Glutamatergic neuron (in vitro differentiated cells): ENCODE measurements around the gene ALG8. TPM values are rescaled to one million over a fixed set of nuclear protein-coding genes. Genes with fewer than 3 reads are reported as not detected.
"Not testable (repeated sequence)": the region's sequence is repeated elsewhere in the genome, so short reads cannot be mapped to it uniquely, and the experiment has no call there.

Experiments
- DNase-seq: peaks from one replicate; pipeline ENCODE4 v3.0.0; 2022
- H3K27ac Mint-ChIP-seq: one replicate; pipeline ENCODE4 v1.8.0; 2020; ENCODE audit warnings: mild to moderate bottlenecking, mixed read lengths, inconsistent platforms; ENCODE audit not compliant: unreplicated experiment
- H3K27me3 Mint-ChIP-seq: one replicate; pipeline ENCODE4 v1.8.0; 2020; ENCODE audit warnings: mild to moderate bottlenecking, moderate library complexity, mixed read lengths, inconsistent platforms; ENCODE audit not compliant: unreplicated experiment
- H3K36me3 Mint-ChIP-seq: one replicate; pipeline ENCODE4 v1.8.0; 2020; ENCODE audit warnings: mild to moderate bottlenecking, mixed read lengths, inconsistent platforms; ENCODE audit not compliant: unreplicated experiment
- H3K4me1 Mint-ChIP-seq: one replicate; pipeline ENCODE4 v1.8.0; 2020; ENCODE audit warnings: mild to moderate bottlenecking, low read depth, mixed read lengths, inconsistent platforms; ENCODE audit not compliant: unreplicated experiment
- H3K4me3 Mint-ChIP-seq: one replicate; pipeline ENCODE4 v1.8.0; 2020; ENCODE audit warnings: mild to moderate bottlenecking, mixed read lengths, inconsistent platforms; ENCODE audit not compliant: unreplicated experiment
- H3K9me3 Mint-ChIP-seq: one replicate; pipeline ENCODE4 v1.8.0; 2020; ENCODE audit warnings: mild to moderate bottlenecking, moderate library complexity, mixed read lengths, inconsistent platforms; ENCODE audit not compliant: unreplicated experiment
- total RNA-seq: library from RNA; stranded (reverse); fragmentation: NEBNext Ultra II Directional; extraction: Animal tissue kit (Norgen Biotek cat#: 25700); gene quantifications from one replicate; pipeline ENCODE4 v1.2.1, GENCODE V29; 2021; ENCODE audit not compliant: unreplicated experiment
- TF ChIP-seq, protein P1 (sequence below): fragments of 200-600 bp; sonication (generic); IDR thresholded peaks from one replicate; pipeline ENCODE4 v1.5.0; 2021; ENCODE audit not compliant: partially characterized antibody, unreplicated experiment

ALG8 gene
- total RNA-seq, 1 donor from 2014 or later = 30.3 TPM

DNA sequence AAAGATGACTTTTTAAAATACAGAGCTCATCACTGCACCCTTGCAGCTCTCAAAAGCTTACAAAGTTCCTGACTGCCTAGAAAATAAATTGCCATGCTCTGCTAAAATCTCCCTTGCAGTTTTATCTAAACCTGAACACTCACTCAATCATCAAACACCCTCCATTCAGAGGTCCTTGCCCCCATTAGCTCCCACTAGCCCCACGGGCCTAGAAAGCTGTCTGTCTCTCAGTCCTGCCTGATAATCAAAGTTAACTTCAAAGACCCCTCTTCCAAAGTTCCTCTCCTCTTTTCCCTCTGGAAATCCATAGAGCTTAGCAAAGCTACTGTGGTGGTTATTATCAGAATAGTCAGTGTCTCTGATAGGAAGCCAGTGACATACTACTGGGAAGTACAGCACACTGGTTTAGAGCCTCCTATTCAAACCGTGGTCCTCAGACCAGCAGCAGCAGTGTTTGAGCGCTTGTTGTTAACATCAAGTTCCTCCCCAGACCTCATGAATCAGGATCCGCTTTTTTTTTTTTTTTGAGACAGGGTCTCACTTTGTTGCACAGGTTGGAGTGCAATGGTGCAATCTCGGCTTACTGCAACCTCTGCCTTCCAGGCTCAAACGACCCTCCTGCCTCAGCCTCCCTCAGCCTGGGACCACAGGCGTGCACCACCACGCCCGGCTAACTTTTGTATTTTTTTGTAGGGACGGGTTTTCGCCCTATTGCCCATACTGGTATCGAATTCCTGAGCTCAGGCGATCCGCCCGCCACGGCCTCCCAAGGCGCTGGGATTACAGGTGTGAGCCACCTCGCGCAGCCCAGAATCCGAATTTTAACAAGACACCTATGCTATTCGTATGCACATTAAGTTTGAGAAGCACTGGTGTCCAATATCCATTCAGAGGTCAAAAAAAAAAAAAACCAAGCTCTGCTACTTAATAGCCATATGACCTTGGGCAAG, 60.9 kb downstream of the ALG8 start:
- TF ChIP-seq, protein P1, sequence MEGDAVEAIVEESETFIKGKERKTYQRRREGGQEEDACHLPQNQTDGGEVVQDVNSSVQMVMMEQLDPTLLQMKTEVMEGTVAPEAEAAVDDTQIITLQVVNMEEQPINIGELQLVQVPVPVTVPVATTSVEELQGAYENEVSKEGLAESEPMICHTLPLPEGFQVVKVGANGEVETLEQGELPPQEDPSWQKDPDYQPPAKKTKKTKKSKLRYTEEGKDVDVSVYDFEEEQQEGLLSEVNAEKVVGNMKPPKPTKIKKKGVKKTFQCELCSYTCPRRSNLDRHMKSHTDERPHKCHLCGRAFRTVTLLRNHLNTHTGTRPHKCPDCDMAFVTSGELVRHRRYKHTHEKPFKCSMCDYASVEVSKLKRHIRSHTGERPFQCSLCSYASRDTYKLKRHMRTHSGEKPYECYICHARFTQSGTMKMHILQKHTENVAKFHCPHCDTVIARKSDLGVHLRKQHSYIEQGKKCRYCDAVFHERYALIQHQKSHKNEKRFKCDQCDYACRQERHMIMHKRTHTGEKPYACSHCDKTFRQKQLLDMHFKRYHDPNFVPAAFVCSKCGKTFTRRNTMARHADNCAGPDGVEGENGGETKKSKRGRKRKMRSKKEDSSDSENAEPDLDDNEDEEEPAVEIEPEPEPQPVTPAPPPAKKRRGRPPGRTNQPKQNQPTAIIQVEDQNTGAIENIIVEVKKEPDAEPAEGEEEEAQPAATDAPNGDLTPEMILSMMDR = no peak
- no peak for DNase-seq
- peaks cover 3% of the 10 kb centered on the region for H3K27me3 Mint-ChIP-seq

GRCh38 chr11:78077592-78077991, 61.8 kb downstream of the ALG8 start:
- H3K27me3 Mint-ChIP-seq, DNase-seq, H3K9me3 Mint-ChIP-seq, H3K36me3 Mint-ChIP-seq: not testable (repeated sequence)
- peak overlapping the region; percentile 22 for H3K27ac Mint-ChIP-seq
- H3K4me3 Mint-ChIP-seq = peak overlapping the region; percentile 97
- H3K4me1 Mint-ChIP-seq = peaks cover 19% of the 10 kb centered on the region

More for the DNA sequence above, 60.9 kb downstream of the ALG8 start:
- Mint-ChIP-seq H3K9me3 (peaks cover 7% of the 10 kb centered on the region), H3K4me1 (peaks cover 19% of the 10 kb centered on the region), H3K4me3 (peak overlapping the region; percentile 97), H3K27ac (peak overlapping the region; percentile 90), H3K36me3 (no peaks in the 10 kb centered on the region)

DNA sequence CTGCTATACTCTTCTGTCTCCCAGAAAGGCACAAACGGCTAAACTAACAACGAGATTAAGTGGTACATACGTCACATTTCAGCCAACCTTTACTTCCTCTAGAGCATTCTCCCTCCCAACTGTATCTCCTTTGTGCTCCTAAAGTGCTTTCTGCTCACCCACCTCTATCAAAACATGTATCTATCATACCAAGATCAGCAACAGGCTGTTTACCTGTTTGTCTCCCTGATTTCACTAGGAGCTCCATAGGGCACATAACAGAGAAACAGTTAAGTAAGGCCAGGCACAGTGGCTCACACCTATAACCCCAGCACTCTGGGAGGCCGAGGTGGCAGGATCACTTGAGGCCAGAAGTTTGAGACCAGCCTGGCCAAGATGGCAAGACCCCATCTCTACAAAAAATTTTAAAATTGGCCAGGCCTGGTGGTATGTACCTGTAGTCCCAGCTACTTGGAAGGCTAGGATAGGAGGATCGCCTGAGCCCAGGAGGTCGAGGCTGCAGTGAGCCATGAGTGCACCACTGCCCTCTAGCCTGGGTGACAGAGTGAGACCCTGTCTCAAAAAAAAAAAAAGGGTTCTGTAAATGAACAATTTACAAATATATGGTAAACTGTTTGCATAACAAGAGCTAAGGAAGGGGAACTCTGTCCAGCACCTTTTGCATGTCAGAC, 62.6 kb downstream of the ALG8 start:
- Mint-ChIP-seq H3K4me1 (peaks cover 19% of the 10 kb centered on the region), H3K9me3 (peaks cover 8% of the 10 kb centered on the region), H3K36me3 (no peaks in the 10 kb centered on the region), H3K27ac (no peak overlapping the region), H3K4me3 (peak overlapping the region; percentile 1), H3K27me3 (peaks cover 3% of the 10 kb centered on the region)
- TF ChIP-seq, protein P1 = no peak
- no peak for DNase-seq

DNA sequence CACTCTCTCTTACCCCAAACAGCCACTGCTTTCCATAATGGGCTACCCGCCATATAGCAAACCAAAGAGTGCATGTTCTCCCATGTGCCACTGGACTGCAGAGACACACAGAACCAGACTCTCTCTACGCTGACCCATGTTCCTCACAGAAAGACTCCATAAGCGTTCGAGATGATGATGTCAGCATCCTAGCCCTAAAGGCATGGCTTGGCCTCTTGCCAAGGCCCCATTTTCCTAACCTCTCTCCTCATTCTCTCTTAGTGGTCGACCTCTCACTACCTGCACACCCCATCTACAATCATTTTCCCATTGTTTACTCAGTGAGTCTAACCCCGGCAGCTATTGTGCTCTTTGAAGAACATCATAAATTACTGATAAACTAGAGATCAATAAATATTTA, 64.7 kb downstream of the ALG8 start:
- Mint-ChIP-seq H3K27me3 (peaks cover 2% of the 10 kb centered on the region), H3K4me3 (no peak overlapping the region), H3K36me3 (no peaks in the 10 kb centered on the region), H3K4me1 (peaks cover 17% of the 10 kb centered on the region), H3K9me3 (peaks cover 6% of the 10 kb centered on the region), H3K27ac (peak overlapping the region; percentile 15)
- TF ChIP-seq, protein P1 = no peak
- peak; percentile 27 for DNase-seq

GRCh38 chr11:78072455-78072854, 67.0 kb downstream of the ALG8 start:
- Mint-ChIP-seq H3K4me3 (no peak overlapping the region), H3K36me3 (peaks cover 8% of the 10 kb centered on the region), H3K4me1 (peaks cover 9% of the 10 kb centered on the region), H3K27me3 (no peaks in the 10 kb centered on the region), H3K9me3 (peaks cover 1% of the 10 kb centered on the region), H3K27ac (no peak overlapping the region)
- no peak for DNase-seq
- TF ChIP-seq, protein P1 = no peak
